Measurements from ENCODE around the gene SPART. TPM values are rescaled to one million over a fixed set of nuclear protein-coding genes. Genes with fewer than 3 reads are reported as not detected.

SPART gene
- total RNA-seq, 3 donors from 2014 or later (not counting 1 experiment from before 2014, with no cell fraction given) = 29.2 to 31.2 (median 30.6) TPM

- H3K9me3 Mint-ChIP-seq = no peaks in the 10 kb centered on the region
- under 1% methylated on average over 49 of the region's 50 CpGs for WGBS (ENCODE audit: insufficient coverage)
- peak overlapping the region; percentile 96 for H3K4me3 Mint-ChIP-seq
- H3K27ac Mint-ChIP-seq = peak overlapping the region; percentile 98 to 99
- peak; percentile 34 to 47 (median 38) for ATAC-seq
- no peak for TF ChIP-seq CTCF (IDR thresholded peaks at IDR 0.05)
- DNase-seq = peak; percentile 51 to 75
- H3K4me3 ChIP-seq (ENCODE audit: low read length) = peak overlapping the region; percentile 67
- intact Hi-C loops (cut with micrococcal nuclease) = loop anchor here (1.0 to 5.0 kb wide), 5 partner anchors 48 to 722 kb away; partner anchors contain the start of genes ALG5 and CCDC169
- peak overlapping the region; percentile 93 for H3K27ac ChIP-seq (ENCODE audit: low read length)
- H3K36me3 Mint-ChIP-seq = no peaks in the 10 kb centered on the region
- H3K4me1 Mint-ChIP-seq = peaks cover 41 to 42% of the 10 kb centered on the region in 2 donors
- peaks cover 0 to 5% of the 10 kb centered on the region in 2 donors for H3K27me3 Mint-ChIP-seq (ENCODE audit: low read depth in 2 of 2)
- H3K9me3 ChIP-seq (ENCODE audit: control insufficient read depth, insufficient read depth, low read length) = no peaks in the 10 kb centered on the region
- no peaks in the 10 kb centered on the region for H3K27me3 ChIP-seq (ENCODE audit: control insufficient read depth, insufficient read depth, low read length)
- peaks cover 8% of the 10 kb centered on the region for H3K4me1 ChIP-seq (ENCODE audit: control insufficient read depth, insufficient read depth, low read length)
- no peaks in the 10 kb centered on the region for H3K36me3 ChIP-seq (ENCODE audit: control insufficient read depth, insufficient read depth, low read length)
Measured at GRCh38 chr13:36345438-36346221, 564 bp downstream of the SPART start.

DNA sequence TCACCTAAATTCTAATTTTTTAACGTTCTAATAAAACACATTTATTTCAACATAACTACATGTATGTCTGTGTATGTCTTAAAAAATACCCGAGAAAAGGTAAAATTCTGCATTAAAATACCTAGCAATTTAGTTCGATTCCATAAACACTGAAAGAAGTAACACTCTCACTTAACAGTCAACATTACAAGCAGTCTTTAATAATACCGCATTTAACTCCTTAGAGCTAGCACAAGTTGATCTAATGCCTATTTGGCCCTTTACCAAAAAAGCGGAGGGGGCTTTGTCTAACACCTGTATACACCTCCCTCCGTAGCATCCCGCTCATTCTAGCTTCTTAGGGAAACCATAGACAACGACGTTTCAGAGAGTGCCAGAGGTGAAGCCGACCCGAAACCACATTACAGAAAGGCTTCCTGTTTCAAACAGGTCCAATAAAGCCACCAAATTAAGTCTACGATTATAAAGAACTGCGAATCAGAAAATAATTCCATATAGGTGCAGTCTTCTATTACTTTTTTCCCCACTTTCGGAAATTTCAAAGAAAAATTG lies 1.2 kb downstream of the SPART start:
- H3K27me3 ChIP-seq (ENCODE audit: control insufficient read depth, insufficient read depth, low read length) = no peaks in the 10 kb centered on the region
- peak overlapping the region; percentile 67 for H3K4me3 ChIP-seq (ENCODE audit: low read length)
- H3K4me1 ChIP-seq (ENCODE audit: control insufficient read depth, insufficient read depth, low read length) = peaks cover 8% of the 10 kb centered on the region
- peak overlapping the region; percentile 93 for H3K27ac ChIP-seq (ENCODE audit: low read length)
- Mint-ChIP-seq H3K4me3 (peak overlapping the region; percentile 96), H3K27ac (peak overlapping the region; percentile 98 to 99), H3K4me1 (peaks cover 44% of the 10 kb centered on the region in 2 donors), H3K9me3 (no peaks in the 10 kb centered on the region), H3K27me3 (ENCODE audit: low read depth in 2 of 2) (no peaks in the 10 kb centered on the region), H3K36me3 (no peaks in the 10 kb centered on the region)
- DNase-seq (peak in 1 of 2 donors; percentile 60), ATAC-seq (no peak)
- TF ChIP-seq CTCF (IDR thresholded peaks at IDR 0.05) = no peak
- intact Hi-C loops (cut with micrococcal nuclease) = loop anchor here (5.0 kb wide), 2 partner anchors 48 to 722 kb away; partner anchors contain the start of gene CCDC169
- WGBS (ENCODE audit: insufficient coverage) = 10% methylated on average over 13 of the region's 14 CpGs
- H3K9me3 ChIP-seq (ENCODE audit: control insufficient read depth, insufficient read depth, low read length) = no peaks in the 10 kb centered on the region
- no peaks in the 10 kb centered on the region for H3K36me3 ChIP-seq (ENCODE audit: control insufficient read depth, insufficient read depth, low read length)

- no peaks in the 10 kb centered on the region for H3K36me3 Mint-ChIP-seq
- H3K9me3 Mint-ChIP-seq = no peaks in the 10 kb centered on the region
- peak overlapping the region; percentile 65 for H3K4me3 Mint-ChIP-seq
- no peaks in the 10 kb centered on the region for H3K27me3 ChIP-seq (ENCODE audit: control insufficient read depth, insufficient read depth, low read length)
- 84% methylated on average over 5 of the region's 6 CpGs for WGBS (ENCODE audit: insufficient coverage)
- H3K4me1 Mint-ChIP-seq = peaks cover 44% of the 10 kb centered on the region in 2 donors
- no peaks in the 10 kb centered on the region for H3K9me3 ChIP-seq (ENCODE audit: control insufficient read depth, insufficient read depth, low read length)
- no peak for TF ChIP-seq CTCF (IDR thresholded peaks at IDR 0.05)
- no peak overlapping the region for H3K4me3 ChIP-seq (ENCODE audit: low read length)
- no peaks in the 10 kb centered on the region for H3K36me3 ChIP-seq (ENCODE audit: control insufficient read depth, insufficient read depth, low read length)
- DNase-seq (no peak), ATAC-seq (no peak)
- peaks cover 8% of the 10 kb centered on the region for H3K4me1 ChIP-seq (ENCODE audit: control insufficient read depth, insufficient read depth, low read length)
- intact Hi-C loops (cut with micrococcal nuclease) = no loop called here
- no peaks in the 10 kb centered on the region for H3K27me3 Mint-ChIP-seq (ENCODE audit: low read depth in 2 of 2)
- peak overlapping the region; percentile 98 to 99 for H3K27ac Mint-ChIP-seq
- no peak overlapping the region for H3K27ac ChIP-seq (ENCODE audit: low read length)
Measured at GRCh38 chr13:36344173-36344572, 2.0 kb downstream of the SPART start.
